Mammary epithelial cell (primary cell): Measurements from ENCODE around the gene FAM241B.

ENCODE experiments used
- EZH2 ChIP-seq: IDR thresholded peaks from 2 replicates; pipeline ENCODE4 v1.6.1; 2012; ENCODE audit warnings: low read length, inconsistent platforms, borderline replicate concordance
- TF ChIP-seq, protein P1 (sequence below), 2 donors: IDR thresholded peaks in 1 of 2; conservative IDR thresholded peaks in 1 of 2; 2 replicates each; pipeline ENCODE4 v1.5.1; 2011 to 2012; ENCODE audit warnings: inconsistent platforms in 2 of 2, low read length in 2 of 2, mild to moderate bottlenecking in 2 of 2, control low read depth in 1 of 2, low read depth in 1 of 2; ENCODE audit not compliant: insufficient read depth in 1 of 2; ENCODE audit errors: extremely low read depth in 1 of 2

DNA sequence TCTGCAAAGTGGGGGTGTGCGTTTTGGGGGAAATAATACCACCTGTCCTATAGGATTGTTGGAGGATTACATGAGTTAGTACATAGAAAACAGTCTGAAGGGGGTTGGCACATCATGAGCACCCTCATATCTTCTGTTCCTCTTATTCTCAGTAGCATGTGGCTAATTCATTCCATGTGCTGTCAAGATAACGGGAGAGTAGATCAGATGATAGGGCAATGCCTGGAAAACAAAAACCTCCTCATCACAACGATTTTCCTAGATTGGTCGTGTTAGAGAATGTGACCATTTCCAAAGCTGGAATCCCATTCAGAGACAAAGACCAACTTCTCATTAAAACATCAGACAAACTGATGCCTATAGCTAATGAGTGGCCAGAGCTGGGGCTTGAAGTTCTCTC is 50.6 kb downstream of the FAM241B start:
- TF ChIP-seq, protein P1, sequence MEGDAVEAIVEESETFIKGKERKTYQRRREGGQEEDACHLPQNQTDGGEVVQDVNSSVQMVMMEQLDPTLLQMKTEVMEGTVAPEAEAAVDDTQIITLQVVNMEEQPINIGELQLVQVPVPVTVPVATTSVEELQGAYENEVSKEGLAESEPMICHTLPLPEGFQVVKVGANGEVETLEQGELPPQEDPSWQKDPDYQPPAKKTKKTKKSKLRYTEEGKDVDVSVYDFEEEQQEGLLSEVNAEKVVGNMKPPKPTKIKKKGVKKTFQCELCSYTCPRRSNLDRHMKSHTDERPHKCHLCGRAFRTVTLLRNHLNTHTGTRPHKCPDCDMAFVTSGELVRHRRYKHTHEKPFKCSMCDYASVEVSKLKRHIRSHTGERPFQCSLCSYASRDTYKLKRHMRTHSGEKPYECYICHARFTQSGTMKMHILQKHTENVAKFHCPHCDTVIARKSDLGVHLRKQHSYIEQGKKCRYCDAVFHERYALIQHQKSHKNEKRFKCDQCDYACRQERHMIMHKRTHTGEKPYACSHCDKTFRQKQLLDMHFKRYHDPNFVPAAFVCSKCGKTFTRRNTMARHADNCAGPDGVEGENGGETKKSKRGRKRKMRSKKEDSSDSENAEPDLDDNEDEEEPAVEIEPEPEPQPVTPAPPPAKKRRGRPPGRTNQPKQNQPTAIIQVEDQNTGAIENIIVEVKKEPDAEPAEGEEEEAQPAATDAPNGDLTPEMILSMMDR (conservative IDR thresholded peaks at IDR 0.05 in 1 of 2, IDR thresholded peaks at IDR 0.05 in 1 of 2; ENCODE audit: extremely low read depth in 1 of 2, insufficient read depth in 1 of 2, low read depth in 1 of 2, low read length in 2 of 2), result no peak
- no peak for TF ChIP-seq EZH2
